Progenitor cell of endocrine pancreas (in vitro differentiated cells): ENCODE results near the gene SLC5A10. TPM values are rescaled to one million over a fixed set of nuclear protein-coding genes. Genes with fewer than 3 reads are reported as not detected.

Experiments used
- DNase-seq: peaks from one replicate; pipeline ENCODE4 v3.0.0; 2021; ENCODE audit warnings: low spot score; ENCODE audit not compliant: unreplicated experiment
- H3K27ac Mint-ChIP-seq: 2 replicates; pipeline ENCODE4 v1.8.0; 2021; ENCODE audit warnings: mild to moderate bottlenecking, moderate library complexity, mixed read lengths
- H3K27me3 Mint-ChIP-seq: 2 replicates; pipeline ENCODE4 v1.8.0; 2021; ENCODE audit warnings: mixed read lengths
- H3K36me3 Mint-ChIP-seq: 2 replicates; pipeline ENCODE4 v1.8.0; 2022; ENCODE audit warnings: mixed read lengths; ENCODE audit not compliant: insufficient read depth
- H3K4me1 Mint-ChIP-seq: 2 replicates; pipeline ENCODE4 v1.8.0; 2021; ENCODE audit warnings: low read depth, mixed read lengths
- H3K4me3 Mint-ChIP-seq: 2 replicates; pipeline ENCODE4 v1.8.0; 2021; ENCODE audit warnings: low read depth, mild to moderate bottlenecking, moderate library complexity, mixed read lengths
- H3K9me3 Mint-ChIP-seq: 2 replicates; pipeline ENCODE4 v1.8.0; 2021; ENCODE audit warnings: low read depth, mixed read lengths
- CTCF ChIP-seq: fragments of 200-600 bp; sonication (generic); IDR thresholded peaks from one replicate; pipeline ENCODE4 v1.5.0; 2021; ENCODE audit warnings: antibody characterized with exemption, mild to moderate bottlenecking; ENCODE audit not compliant: unreplicated experiment
- long read RNA-seq: library from polyadenylated mRNA; unstranded; transcript quantifications from one replicate; pipeline ENCODE4 v2.0.0, GENCODE V29; 2020
- total RNA-seq: library from RNA; stranded (reverse); gene quantifications from 2 replicates; pipeline ENCODE4 v1.2.1, GENCODE V29; 2021

Gene SLC5A10
- not detected in 2 replicates for total RNA-seq
- long read RNA-seq, partial matches to known transcripts: 0 of 1 reads
- long read RNA-seq, other reads (novel, unspliced or antisense): 1 of 1 reads

GRCh38 chr17:18951941-18952842 is at the start of gene SLC5A10:
Gene SLC5A10, plus strand, starts transcription at chr17:18952165. Its CDS starts 41 bp downstream, at chr17:18952206.
- TF ChIP-seq CTCF: peak; percentile 27
- Mint-ChIP-seq H3K4me1 (peaks cover 10% of the 10 kb centered on the region), H3K9me3 (no peaks in the 10 kb centered on the region), H3K27ac (no peak within 1 kb of the TSS), H3K27me3 (peaks cover 5% of the 10 kb centered on the region), H3K4me3 (no peak within 1 kb of the TSS), H3K36me3 (no peaks in the 10 kb centered on the region)
- no peak for DNase-seq

GRCh38 chr17:18904482-18904881 is 47.5 kb upstream of the SLC5A10 start:
- no peaks in the 10 kb centered on the region for H3K4me1 Mint-ChIP-seq
- H3K36me3 Mint-ChIP-seq: peaks cover 30% of the 10 kb centered on the region
- no peak for TF ChIP-seq CTCF
- H3K9me3 Mint-ChIP-seq: peaks cover 3% of the 10 kb centered on the region
- H3K4me3 Mint-ChIP-seq: no peak overlapping the region
- DNase-seq: no peak
- no peak overlapping the region for H3K27ac Mint-ChIP-seq
- H3K27me3 Mint-ChIP-seq: no peaks in the 10 kb centered on the region

- Mint-ChIP-seq H3K27me3 (no peaks in the 10 kb centered on the region), H3K27ac (peak overlapping the region; percentile 59), H3K36me3 (peaks cover 30% of the 10 kb centered on the region), H3K9me3 (peaks cover 3% of the 10 kb centered on the region), H3K4me1 (no peaks in the 10 kb centered on the region), H3K4me3 (no peak overlapping the region)
- no peak for TF ChIP-seq CTCF
- no peak for DNase-seq
These were observed 46.7 kb upstream of the SLC5A10 start for GRCh38 chr17:18905226-18905625.

GRCh38 chr17:18910326-18910725 is 41.6 kb upstream of the SLC5A10 start:
- Mint-ChIP-seq H3K27ac (no peak overlapping the region), H3K4me3 (no peak overlapping the region), H3K9me3 (peaks cover 3% of the 10 kb centered on the region), H3K36me3 (peaks cover 35% of the 10 kb centered on the region), H3K4me1 (no peaks in the 10 kb centered on the region), H3K27me3 (no peaks in the 10 kb centered on the region)
- no peak for DNase-seq
- no peak for TF ChIP-seq CTCF

- no peak for TF ChIP-seq CTCF
- Mint-ChIP-seq H3K4me3 (no peak overlapping the region), H3K27ac (peak overlapping the region; percentile 41), H3K36me3 (peaks cover 38% of the 10 kb centered on the region), H3K4me1 (no peaks in the 10 kb centered on the region), H3K9me3 (peaks cover 3% of the 10 kb centered on the region), H3K27me3 (no peaks in the 10 kb centered on the region)
- no peak for DNase-seq
These were observed 41.1 kb upstream of the SLC5A10 start for GRCh38 chr17:18910881-18911280.
